GM18873 (cell line): ENCODE measurements around the gene RIMS4.

Experiments
- ATAC-seq: cut with Tn5 transposase; IDR thresholded peaks from one replicate; pipeline ENCODE4 v1.9.1; 2021; ENCODE audit warnings: mild to moderate bottlenecking, moderate library complexity, moderate number of reproducible peaks; ENCODE audit not compliant: unreplicated experiment, low FRiP score

Gene RIMS4

GRCh38 chr20:44810391-44811149 lies at the start of gene RIMS4:
Gene RIMS4 (minus strand): TSS chr20:44810546. CDS start chr20:44810271, 275 bp downstream.
- no peak for ATAC-seq

DNA sequence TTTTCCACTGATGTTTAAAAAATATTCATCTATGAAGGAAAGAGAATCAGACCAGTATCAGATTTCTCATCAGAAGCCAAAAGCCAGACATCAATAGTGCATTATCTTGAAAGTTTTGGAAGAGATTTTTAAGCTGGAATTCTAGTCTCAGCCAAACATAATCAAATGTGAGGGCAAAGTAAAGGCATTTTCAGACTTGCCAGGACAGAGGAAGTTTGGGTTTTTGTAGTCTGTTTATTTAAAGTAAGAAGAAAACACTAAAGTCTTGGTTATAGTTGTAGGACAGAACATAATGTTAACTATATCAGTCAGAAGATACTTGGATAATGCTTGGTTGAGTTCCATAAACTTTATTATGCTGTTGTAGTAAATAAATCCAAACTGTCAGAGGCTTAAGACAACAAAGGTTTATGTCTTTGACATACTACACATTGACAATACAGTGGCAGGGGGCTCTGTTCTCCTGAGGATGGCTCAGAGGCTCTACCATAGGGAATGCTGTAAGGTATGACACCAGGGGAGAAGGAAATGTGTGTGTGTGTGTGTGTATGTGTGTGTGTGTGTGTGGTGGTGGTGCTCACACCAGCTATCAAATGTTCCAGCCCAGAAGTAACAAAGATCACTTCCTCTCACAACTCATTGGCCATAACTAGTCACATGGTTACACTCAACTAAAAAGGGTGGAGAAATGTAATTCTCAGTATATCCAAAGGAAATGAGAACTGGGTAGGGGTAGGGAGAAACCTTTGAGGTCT lies 48.4 kb upstream of the RIMS4 start:
- ATAC-seq, result no peak

- no peak for ATAC-seq
Observed at GRCh38 chr20:44856856-44857448, 46.6 kb upstream of the RIMS4 start.

GRCh38 chr20:44856442-44856841 lies 46.1 kb upstream of the RIMS4 start:
- ATAC-seq, result no peak

DNA sequence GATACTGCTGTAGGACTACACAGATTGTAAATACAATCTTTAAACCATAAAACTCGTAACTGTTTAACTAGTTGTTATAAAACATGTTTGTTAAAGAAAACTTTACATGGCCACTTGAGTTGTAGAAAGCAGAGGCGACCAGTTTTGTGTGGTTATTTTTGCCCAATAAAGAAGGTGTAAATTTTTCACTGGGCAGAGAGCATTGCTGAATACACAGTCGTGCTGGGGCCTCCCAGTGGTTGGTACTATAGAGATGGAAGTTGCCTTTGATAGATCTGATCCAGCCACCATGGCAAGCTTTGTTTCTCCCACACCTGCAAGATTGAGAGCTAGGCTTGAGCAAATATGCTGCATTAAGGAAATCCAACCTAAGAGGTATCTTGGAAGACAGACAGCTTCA lies 41.2 kb upstream of the RIMS4 start:
- no peak for ATAC-seq

- ATAC-seq, result no peak
Observed at GRCh38 chr20:44850837-44851236, 40.5 kb upstream of the RIMS4 start.

- ATAC-seq, result no peak
Observed at GRCh38 chr20:44850272-44850671, 39.9 kb upstream of the RIMS4 start.

GRCh38 chr20:44849703-44850102 lies 39.4 kb upstream of the RIMS4 start:
- no peak for ATAC-seq

DNA sequence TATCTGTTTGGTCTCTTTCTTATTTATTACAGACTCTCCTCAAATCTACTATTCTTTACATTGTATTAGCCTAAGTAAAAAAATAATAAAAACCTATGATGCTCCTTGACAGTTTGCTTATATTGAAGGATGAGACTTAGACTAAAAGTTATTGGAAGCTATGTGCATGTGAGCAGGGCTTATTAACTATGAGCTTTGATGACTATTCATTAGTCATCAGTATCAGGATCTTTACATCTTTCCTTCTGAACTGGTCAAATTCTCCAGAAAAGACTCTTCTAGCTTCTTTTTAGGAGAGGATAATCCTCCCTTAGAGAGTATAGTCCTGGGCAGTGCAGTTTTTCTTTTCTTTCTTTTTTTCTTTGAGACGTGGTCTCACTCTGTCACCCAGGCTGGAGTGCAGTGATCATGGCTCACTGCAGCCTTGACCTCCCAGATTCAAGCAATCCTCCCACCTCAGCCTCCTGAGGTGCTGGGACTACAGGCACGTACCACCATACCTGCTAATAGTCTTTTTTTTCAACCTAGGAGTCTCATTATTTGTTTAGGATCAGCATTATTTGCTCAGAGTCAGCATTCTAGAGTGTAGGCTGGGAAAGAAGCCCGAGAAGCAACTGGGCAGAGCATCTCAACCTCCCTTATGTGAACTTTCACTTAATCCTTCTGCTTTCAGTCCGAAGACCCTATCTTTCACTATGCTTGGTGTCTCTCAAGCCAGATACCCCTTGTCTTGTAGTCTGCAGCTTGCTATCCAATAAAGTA lies 38.1 kb upstream of the RIMS4 start:
- ATAC-seq, result no peak

- no peak for ATAC-seq
Observed at GRCh38 chr20:44843876-44844275, 33.5 kb upstream of the RIMS4 start.

DNA sequence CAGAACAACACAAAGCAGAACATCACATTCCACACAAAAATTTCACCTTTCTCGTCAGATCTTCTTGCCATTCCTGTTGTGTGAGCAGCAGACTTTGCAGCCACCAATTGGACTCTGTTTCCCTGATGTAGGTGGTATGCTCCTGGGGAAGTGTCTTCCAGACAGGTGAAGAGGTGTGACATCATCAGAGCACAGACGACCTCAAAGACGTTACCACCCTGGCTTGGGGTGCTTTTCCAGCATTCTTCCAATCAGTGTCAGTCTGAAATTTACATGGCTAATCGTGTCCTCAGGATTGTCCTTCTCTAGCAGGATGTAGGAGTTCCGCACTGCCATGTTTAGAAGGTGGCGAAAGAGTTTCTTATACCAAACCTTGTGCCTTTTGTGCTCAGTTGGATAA lies 31.6 kb upstream of the RIMS4 start:
- ATAC-seq, result no peak

DNA sequence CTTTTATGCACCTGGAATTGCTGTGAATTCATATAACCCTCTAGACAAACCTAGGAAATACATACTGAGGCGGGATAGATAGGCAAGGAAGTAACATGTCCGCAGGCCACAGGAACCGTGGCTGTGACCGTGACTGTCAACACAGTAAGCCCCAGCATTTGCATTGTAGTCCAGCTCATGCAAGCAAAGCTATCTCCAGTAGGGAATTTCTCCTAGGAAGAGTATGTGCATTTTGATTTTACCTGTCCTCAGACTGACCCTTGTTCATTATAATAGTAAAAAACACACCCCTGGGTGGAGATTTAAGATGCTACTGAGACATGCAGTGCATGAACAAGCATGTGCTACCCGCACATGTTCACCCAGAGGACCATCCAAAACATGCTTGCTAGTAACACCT lies 30.5 kb upstream of the RIMS4 start:
- no peak for ATAC-seq

GRCh38 chr20:44839481-44839880 lies 29.1 kb upstream of the RIMS4 start:
- no peak for ATAC-seq

- no peak for ATAC-seq
Observed at GRCh38 chr20:44838521-44838920, 28.2 kb upstream of the RIMS4 start.

- no peak for ATAC-seq
Observed at GRCh38 chr20:44837946-44838345, 27.6 kb upstream of the RIMS4 start.

GRCh38 chr20:44836601-44837120 lies 26.3 kb upstream of the RIMS4 start:
- no peak for ATAC-seq

GRCh38 chr20:44835661-44836221 lies 25.4 kb upstream of the RIMS4 start:
- no peak for ATAC-seq

DNA sequence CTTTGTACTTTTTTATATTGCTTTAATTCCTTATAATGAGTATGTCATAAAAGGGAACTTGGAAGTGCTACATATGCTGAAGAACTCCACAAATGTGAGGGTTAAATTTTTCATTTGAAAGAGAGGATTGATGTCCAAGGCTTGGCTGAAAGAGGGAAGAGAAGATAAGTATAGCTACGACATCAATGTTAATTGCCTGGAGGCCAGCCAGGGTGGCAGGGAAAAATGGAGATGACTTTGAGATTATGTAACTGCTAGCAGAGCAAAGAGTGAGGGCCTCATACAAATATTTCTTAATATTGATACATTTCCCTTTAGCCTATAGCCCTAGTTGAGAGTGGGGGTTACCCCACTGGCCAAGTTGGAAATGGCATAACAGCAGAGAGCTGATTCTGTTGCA lies 24.8 kb upstream of the RIMS4 start:
- ATAC-seq, result no peak

- no peak for ATAC-seq
Observed at GRCh38 chr20:44834693-44835092, 24.3 kb upstream of the RIMS4 start.

DNA sequence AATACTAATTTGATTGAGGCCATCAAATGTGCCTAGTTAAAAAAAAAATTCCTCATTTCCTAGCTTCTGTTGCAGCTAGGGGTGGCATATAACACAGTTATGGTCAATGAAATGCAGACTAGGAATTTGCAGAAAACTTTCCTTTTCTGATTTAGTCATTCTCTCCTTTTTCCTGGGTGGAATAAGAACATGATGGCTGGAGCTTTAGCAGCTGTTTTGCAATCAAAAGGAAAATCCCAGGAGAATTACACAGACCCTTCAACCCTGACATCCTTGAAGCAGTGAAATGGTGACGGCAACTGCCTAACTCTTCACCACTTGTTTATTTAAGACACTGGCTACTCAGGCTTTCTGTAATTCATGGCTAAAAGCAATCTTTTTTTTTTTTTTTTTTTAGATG lies 23.1 kb upstream of the RIMS4 start:
- ATAC-seq, result no peak
